Astrocyte (in vitro differentiated cells and primary cell): Measurements from ENCODE around the gene CHMP2A. TPM values are rescaled to one million over a fixed set of nuclear protein-coding genes. Genes with fewer than 3 reads are reported as not detected.

Experiments used
- DNase-seq: peaks from one replicate; pipeline ENCODE4 v3.0.0-alpha.2; 2010; ENCODE audit warnings: low read depth
- FAIRE-seq: peaks from 2 replicates; lab custom pipeline; 2011; peaks lifted over from hg19 to GRCh38; lab: Jason Lieb, UNC
- H2AFZ ChIP-seq: 2 replicates; pipeline ENCODE4 v1.6.0; 2012; ENCODE audit warnings: low read depth, low read length, inconsistent platforms
- H3K27ac ChIP-seq: 2 replicates; pipeline ENCODE4 v1.5.1; 2011; ENCODE audit warnings: low read depth, low read length, inconsistent platforms
- H3K27me3 ChIP-seq: 2 replicates; pipeline ENCODE4 v1.6.0; 2011; ENCODE audit warnings: low read length, inconsistent platforms; ENCODE audit not compliant: insufficient read depth
- H3K36me3 ChIP-seq: 2 replicates; pipeline ENCODE4 v1.5.1; 2011; ENCODE audit warnings: low read length, inconsistent platforms; ENCODE audit not compliant: insufficient read depth
- H3K4me1 ChIP-seq: 2 replicates; pipeline ENCODE4 v1.5.1; 2011; ENCODE audit warnings: low read length, inconsistent platforms; ENCODE audit not compliant: insufficient read depth
- H3K4me2 ChIP-seq: 2 replicates; pipeline ENCODE4 v1.6.0; 2012; ENCODE audit warnings: low read length, inconsistent platforms
- H3K4me3 ChIP-seq: 2 replicates; pipeline ENCODE4 v1.5.1; 2011; ENCODE audit warnings: low read depth, mild to moderate bottlenecking, low read length, inconsistent platforms; ENCODE audit not compliant: insufficient read depth
- H3K79me2 ChIP-seq: 2 replicates; pipeline ENCODE4 v1.6.0; 2012; ENCODE audit warnings: mild to moderate bottlenecking, low read length, inconsistent platforms; ENCODE audit not compliant: insufficient read depth
- H3K9ac ChIP-seq: 2 replicates; pipeline ENCODE4 v1.6.0; 2012; ENCODE audit warnings: mild to moderate bottlenecking, low read length, inconsistent platforms
- H3K9me3 ChIP-seq: 2 replicates; pipeline ENCODE4 v1.5.1; 2012; ENCODE audit warnings: low read depth, mild to moderate bottlenecking, low read length, inconsistent platforms; ENCODE audit not compliant: insufficient read depth
- H4K20me1 ChIP-seq: 2 replicates; pipeline ENCODE4 v1.6.0; 2012; ENCODE audit warnings: low read length, inconsistent platforms; ENCODE audit not compliant: insufficient read depth
- H3K27ac Mint-ChIP-seq: one replicate; pipeline ENCODE4 v1.8.0; 2021; ENCODE audit warnings: mild to moderate bottlenecking, mixed read lengths; ENCODE audit not compliant: unreplicated experiment
- H3K27me3 Mint-ChIP-seq: one replicate; pipeline ENCODE4 v1.8.0; 2021; ENCODE audit warnings: low read depth, mixed read lengths; ENCODE audit not compliant: unreplicated experiment
- H3K36me3 Mint-ChIP-seq: one replicate; pipeline ENCODE4 v1.8.0; 2021; ENCODE audit warnings: low read depth, mixed read lengths; ENCODE audit not compliant: unreplicated experiment
- H3K4me1 Mint-ChIP-seq: one replicate; pipeline ENCODE4 v1.8.0; 2021; ENCODE audit warnings: low read depth, mixed read lengths; ENCODE audit not compliant: unreplicated experiment
- H3K4me3 Mint-ChIP-seq: one replicate; pipeline ENCODE4 v1.8.0; 2021; ENCODE audit warnings: mild to moderate bottlenecking, moderate library complexity, mixed read lengths; ENCODE audit not compliant: unreplicated experiment
- H3K9me3 Mint-ChIP-seq: one replicate; pipeline ENCODE4 v1.8.0; 2021; ENCODE audit warnings: mild to moderate bottlenecking, mixed read lengths; ENCODE audit not compliant: unreplicated experiment
- CTCF ChIP-seq: IDR thresholded peaks from 2 replicates; pipeline ENCODE4 v1.5.1; 2011; ENCODE audit warnings: low read depth, mild to moderate bottlenecking, inconsistent platforms, low read length, moderate library complexity; ENCODE audit not compliant: insufficient read depth
- EZH2 ChIP-seq: IDR thresholded peaks from 2 replicates; pipeline ENCODE4 v1.6.1; 2012; ENCODE audit warnings: mild to moderate bottlenecking, low read length, inconsistent platforms; ENCODE audit not compliant: insufficient read depth
- total RNA-seq: library from RNA; stranded (reverse); gene quantifications from 2 replicates; pipeline ENCODE4 v1.2.1, GENCODE V29; 2021

The CHMP2A gene
- total RNA-seq, 1 donor from 2014 or later, result 71.3 TPM

- no peak for DNase-seq
- Histone ChIP-seq H3K79me2 (peaks cover 24% of the 10 kb centered on the region), H3K4me1 (no peaks in the 10 kb centered on the region), H2AFZ (no peak overlapping the region), H3K27me3 (no peaks in the 10 kb centered on the region), H3K9me3 (no peaks in the 10 kb centered on the region), H3K36me3 (peaks cover 4% of the 10 kb centered on the region), H3K27ac (peak overlapping the region; percentile 12), H3K4me3 (no peak overlapping the region), H4K20me1 (peaks cover 14% of the 10 kb centered on the region), H3K9ac (no peak overlapping the region), H3K4me2 (no peak overlapping the region)
- Mint-ChIP-seq H3K4me1 (peaks cover 14% of the 10 kb centered on the region), H3K27ac (no peak overlapping the region), H3K36me3 (peaks cover 10% of the 10 kb centered on the region), H3K4me3 (no peak overlapping the region), H3K27me3 (no peaks in the 10 kb centered on the region), H3K9me3 (no peaks in the 10 kb centered on the region)
- FAIRE-seq, result no peak
- TF ChIP-seq CTCF (no peak), EZH2 (no peak)
Observed at GRCh38 chr19:58585442-58586132, 30.7 kb upstream of the CHMP2A start.

- Mint-ChIP-seq H3K4me1 (peaks cover 14% of the 10 kb centered on the region), H3K4me3 (no peak overlapping the region), H3K36me3 (peaks cover 10% of the 10 kb centered on the region), H3K27me3 (no peaks in the 10 kb centered on the region), H3K9me3 (no peaks in the 10 kb centered on the region), H3K27ac (no peak overlapping the region)
- FAIRE-seq (no peak), DNase-seq (no peak)
- Histone ChIP-seq H3K9ac (no peak overlapping the region), H3K36me3 (peaks cover 4% of the 10 kb centered on the region), H3K4me1 (no peaks in the 10 kb centered on the region), H3K9me3 (no peaks in the 10 kb centered on the region), H3K27ac (no peak overlapping the region), H3K4me2 (no peak overlapping the region), H4K20me1 (peaks cover 17% of the 10 kb centered on the region), H3K27me3 (no peaks in the 10 kb centered on the region), H3K4me3 (no peak overlapping the region), H3K79me2 (peaks cover 30% of the 10 kb centered on the region), H2AFZ (no peak overlapping the region)
- TF ChIP-seq CTCF (no peak), EZH2 (no peak)
Observed at GRCh38 chr19:58584498-58585441, 29.9 kb upstream of the CHMP2A start.
